Large intestine (tissue), 1 donor: ENCODE measurements around the gene METTL8. TPM values are rescaled to one million over a fixed set of nuclear protein-coding genes. Genes with fewer than 3 reads are reported as not detected.

Experiments
- polyA plus RNA-seq: library from polyadenylated mRNA; unstranded; fragments of 120-200 nt; gene quantifications from one replicate; pipeline ENCODE4 v1.2.1, GENCODE V29; 2013

The METTL8 gene
- polyA plus RNA-seq, 1 donor = 14.0 TPM

Other genes with a start within 250 kb of the METTL8 start
- 21.8 TPM for gene DCAF17, start 236 bp upstream of the METTL8 start, polyA plus RNA-seq
- gene CYBRD1, start 88.5 kb upstream of the METTL8 start, polyA plus RNA-seq = 25.5 TPM